ENCODE data around the gene SCUBE1. TPM values are rescaled to one million over a fixed set of nuclear protein-coding genes. Genes with fewer than 3 reads are reported as not detected.
A peak's percentile ranks its signal among the peaks of the same experiment; 100 is the strongest.

The SCUBE1 gene
- total RNA-seq, 1 donor from 2014 or later, result 0.89 TPM

GRCh38 chr22:43182118-43182517 is 161.1 kb downstream of the SCUBE1 start:
- peak; percentile 9 for DNase-seq (ENCODE audit: missing footprints)
- intact Hi-C loops (cut with DNase I), result no loop called here
- ATAC-seq, result no peak

GRCh38 chr22:43181321-43182076 is 161.7 kb downstream of the SCUBE1 start:
- DNase-seq (ENCODE audit: missing footprints), result peak; percentile 56
- no peak for ATAC-seq
- intact Hi-C loops (cut with DNase I), result no loop called here

GRCh38 chr22:43180670-43181069 is 162.5 kb downstream of the SCUBE1 start:
- DNase-seq (ENCODE audit: missing footprints), result peak; percentile 62
- ATAC-seq, result no peak
- intact Hi-C loops (cut with DNase I), result no loop called here

DNA sequence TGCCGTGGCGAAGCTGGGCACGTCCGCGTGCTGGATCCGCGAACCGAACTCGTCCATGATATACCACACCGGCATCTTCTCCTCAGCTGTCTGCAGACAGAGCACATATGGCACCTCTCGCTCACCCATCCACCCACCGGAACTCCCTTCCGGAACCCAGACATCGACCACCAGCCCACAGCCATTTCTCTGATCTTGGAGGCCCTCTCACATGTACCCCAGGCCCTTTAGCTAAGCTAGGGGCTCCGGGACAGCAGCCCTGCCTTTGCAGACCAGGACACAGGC is 163.3 kb downstream of the SCUBE1 start:
- intact Hi-C loops (cut with DNase I), result no loop called here
- DNase-seq (ENCODE audit: missing footprints) (peak; percentile 51), ATAC-seq (no peak)

- peak; percentile 20 for DNase-seq (ENCODE audit: missing footprints)
- intact Hi-C loops (cut with DNase I), result no loop called here
Measured at GRCh38 chr22:43179146-43179910, 163.8 kb downstream of the SCUBE1 start.

GRCh38 chr22:43177479-43177878 is 165.7 kb downstream of the SCUBE1 start:
- DNase-seq (ENCODE audit: missing footprints) (peak; percentile 32), ATAC-seq (no peak)
- intact Hi-C loops (cut with DNase I), result no loop called here

More at GRCh38 chr22:43179146-43179910, 163.8 kb downstream of the SCUBE1 start:
- no peak for ATAC-seq

DNA sequence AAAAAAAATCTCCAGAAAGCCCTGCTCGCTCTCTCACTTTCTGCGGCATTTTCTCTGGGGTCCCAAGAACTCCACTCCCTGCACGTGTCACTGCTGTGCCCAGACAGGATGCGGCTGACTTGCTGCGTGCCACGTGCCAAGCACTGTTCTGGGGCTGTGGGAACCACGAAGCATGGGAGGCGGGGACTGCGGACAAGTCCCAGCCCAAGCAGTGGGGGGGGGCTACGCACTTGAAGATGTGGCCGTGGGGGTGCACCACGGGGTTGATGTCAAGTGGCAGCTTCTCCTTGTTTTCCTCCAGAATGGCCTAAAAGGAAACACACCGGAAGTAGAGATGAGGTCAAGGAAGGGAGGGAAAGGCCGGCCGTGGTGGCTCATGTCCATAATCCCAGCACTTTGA is 167.1 kb downstream of the SCUBE1 start:
- peak; percentile 31 for DNase-seq (ENCODE audit: missing footprints)
- no peak for ATAC-seq
- intact Hi-C loops (cut with DNase I), result no loop called here

- DNase-seq (ENCODE audit: missing footprints) (no peak), ATAC-seq (no peak)
- intact Hi-C loops (cut with DNase I), result no loop called here
Measured at GRCh38 chr22:43174941-43175531, 168.1 kb downstream of the SCUBE1 start.

GRCh38 chr22:43173976-43174720 is 169.0 kb downstream of the SCUBE1 start:
- intact Hi-C loops (cut with DNase I), result no loop called here
- no peak for ATAC-seq
- no peak for DNase-seq (ENCODE audit: missing footprints)

DNA sequence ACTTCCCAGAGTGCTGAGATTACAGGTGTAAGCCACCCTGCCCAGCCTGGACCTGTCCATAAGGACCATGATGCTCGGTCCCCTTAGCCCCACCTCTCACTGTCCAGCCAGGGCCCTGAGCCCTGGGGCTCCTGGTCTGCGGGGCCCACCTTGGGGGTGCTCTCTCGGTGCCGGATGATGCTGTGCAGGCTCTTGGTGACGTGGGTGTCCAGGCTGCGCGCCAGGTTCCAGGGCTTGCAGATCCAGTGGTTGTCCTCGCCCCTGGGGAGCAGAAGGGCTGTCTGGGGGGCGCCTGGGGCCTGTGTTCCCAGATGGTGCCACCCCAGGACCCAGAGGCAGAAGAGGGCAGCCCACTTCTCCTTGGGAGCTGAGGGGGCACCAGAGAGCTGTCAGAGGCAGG is 169.6 kb downstream of the SCUBE1 start:
- DNase-seq (ENCODE audit: missing footprints) (no peak), ATAC-seq (no peak)
- intact Hi-C loops (cut with DNase I), result no loop called here

DNA sequence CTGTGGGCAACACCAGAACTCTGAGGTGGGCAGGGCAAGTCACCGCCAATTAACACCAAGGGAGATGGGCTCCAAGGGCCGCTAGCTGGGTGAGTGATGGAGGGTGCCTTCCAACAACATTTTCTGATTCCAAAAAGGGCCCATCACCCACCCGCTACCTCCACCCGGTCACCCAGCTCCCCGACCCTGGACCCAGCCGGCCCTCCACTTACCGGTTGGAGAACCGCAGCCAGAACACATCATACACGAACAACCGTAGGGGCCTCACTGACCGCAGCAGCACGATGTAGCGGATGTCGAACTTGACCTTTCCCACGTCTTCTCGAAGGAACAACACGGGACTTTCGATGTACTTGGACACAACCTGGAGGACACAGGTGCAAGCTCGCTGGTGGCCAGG is 171.0 kb downstream of the SCUBE1 start:
- ATAC-seq (no peak), DNase-seq (ENCODE audit: missing footprints) (no peak)
- intact Hi-C loops (cut with DNase I), result no loop called here

GRCh38 chr22:43171607-43172006 is 171.6 kb downstream of the SCUBE1 start:
- DNase-seq (ENCODE audit: missing footprints), result no peak
- no peak for ATAC-seq
- intact Hi-C loops (cut with DNase I), result no loop called here

DNA sequence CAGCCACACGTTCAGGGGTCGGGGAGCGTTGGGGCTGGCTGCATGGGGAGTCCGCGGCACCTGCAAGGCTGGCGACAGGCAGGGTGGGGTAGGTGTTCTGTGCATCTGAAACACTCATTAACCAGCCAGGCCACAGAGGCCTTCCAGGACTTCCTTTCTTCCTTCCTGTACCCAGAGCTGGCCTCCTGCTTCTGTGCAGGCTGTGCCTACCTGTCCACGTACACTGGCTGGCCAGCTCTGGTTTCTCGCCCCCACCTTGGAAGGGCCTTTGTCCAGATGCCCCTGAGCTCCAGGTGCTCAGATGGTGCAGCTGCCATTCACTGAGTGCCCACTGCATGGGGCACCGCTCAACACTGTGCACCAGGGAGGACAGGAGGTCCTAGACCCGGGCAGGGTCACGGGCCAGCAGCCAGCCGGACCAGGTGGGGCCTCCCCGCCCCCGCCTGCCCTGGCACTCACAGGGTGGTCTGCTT is 172.1 kb downstream of the SCUBE1 start:
- DNase-seq (ENCODE audit: missing footprints), result no peak
- intact Hi-C loops (cut with DNase I), result no loop called here
- no peak for ATAC-seq

GRCh38 chr22:43170131-43170480 is 173.1 kb downstream of the SCUBE1 start:
- intact Hi-C loops (cut with DNase I), result no loop called here
- no peak for ATAC-seq
- DNase-seq (ENCODE audit: missing footprints), result no peak

DNA sequence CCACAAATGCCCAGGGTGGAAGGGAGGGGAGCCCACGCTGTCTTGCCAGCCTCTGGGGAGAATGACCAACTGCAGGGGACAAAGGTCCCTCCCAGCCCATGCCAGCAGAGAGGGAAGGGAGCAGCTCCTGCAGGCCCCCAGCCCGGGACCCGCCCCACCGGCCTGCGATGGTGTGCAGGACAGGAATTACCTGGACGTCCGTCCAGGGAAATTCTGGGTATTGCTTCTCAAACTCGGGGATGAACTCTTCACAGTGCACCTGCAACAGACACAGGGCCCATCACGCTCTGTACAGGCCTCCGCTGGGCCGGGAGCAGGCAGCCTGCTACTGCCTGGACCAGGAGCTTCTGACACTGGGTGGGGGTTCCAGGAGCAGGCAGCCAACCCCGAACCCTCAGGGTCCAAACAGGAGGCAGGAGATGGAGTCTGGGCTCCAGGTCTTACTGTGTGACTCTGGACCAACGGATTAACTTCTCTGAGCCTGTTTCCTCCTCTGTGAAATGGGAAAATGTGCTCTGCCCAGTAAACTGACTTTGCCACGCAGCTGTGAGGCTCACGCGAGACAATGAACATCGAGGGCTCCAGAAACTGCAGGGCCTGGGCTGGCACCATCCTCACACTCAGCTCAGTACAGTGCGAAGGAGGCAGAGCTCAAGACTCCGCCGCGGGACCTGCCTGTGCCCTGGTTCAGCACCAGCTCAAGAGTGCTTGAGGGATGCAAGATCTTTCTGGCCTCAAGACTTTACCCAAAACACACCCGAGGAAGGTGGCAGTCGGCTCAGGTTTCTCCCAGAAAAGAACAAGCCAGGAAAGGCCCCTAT is 173.7 kb downstream of the SCUBE1 start:
- intact Hi-C loops (cut with DNase I), result no loop called here
- peak; percentile 28 for DNase-seq (ENCODE audit: missing footprints)

DNA sequence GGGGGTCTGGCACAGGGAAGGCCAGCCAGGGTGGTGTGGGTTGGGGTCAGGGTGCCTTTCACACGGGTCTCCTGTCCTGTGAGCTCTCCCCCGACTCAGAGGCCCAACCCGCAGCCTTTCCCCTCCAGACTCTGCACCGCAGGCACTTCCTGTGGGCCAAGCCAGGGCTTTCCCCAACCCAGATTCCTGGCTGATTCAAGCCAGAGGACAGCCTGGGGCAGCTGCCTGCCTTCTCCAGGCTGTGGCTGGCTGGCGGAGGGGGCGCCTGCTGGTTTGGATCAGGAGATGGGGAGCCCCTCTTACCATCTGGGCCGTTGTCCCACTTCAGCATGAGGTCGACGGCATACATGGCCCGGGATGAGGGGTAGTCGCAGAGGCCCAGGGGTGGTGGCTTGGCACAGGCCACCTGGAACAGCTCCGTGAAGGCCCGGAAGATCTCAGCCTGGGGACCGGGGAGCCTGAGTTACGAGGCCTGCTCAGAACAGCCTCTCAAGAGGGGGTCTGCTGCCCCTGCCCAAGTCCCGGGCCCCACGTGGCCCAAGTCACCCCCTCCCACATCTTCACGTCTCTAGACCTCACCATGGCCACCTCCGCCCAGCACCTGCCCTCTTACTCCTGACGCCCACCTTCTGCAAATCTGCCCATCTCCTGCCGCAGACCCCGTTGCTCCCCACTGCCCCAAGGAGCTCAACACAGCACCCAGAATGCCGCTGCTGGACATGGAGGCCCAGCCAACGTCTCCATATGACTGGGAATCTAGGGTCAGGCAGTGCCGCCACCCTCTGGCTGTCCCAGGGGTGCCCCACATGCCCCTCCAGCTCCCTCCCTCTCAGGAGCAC is 174.5 kb downstream of the SCUBE1 start:
- intact Hi-C loops (cut with DNase I), result no loop called here
- DNase-seq (ENCODE audit: missing footprints) (peak; percentile 66), ATAC-seq (no peak)

More for the DNA sequence above, 173.7 kb downstream of the SCUBE1 start:
- no peak for ATAC-seq

DNA sequence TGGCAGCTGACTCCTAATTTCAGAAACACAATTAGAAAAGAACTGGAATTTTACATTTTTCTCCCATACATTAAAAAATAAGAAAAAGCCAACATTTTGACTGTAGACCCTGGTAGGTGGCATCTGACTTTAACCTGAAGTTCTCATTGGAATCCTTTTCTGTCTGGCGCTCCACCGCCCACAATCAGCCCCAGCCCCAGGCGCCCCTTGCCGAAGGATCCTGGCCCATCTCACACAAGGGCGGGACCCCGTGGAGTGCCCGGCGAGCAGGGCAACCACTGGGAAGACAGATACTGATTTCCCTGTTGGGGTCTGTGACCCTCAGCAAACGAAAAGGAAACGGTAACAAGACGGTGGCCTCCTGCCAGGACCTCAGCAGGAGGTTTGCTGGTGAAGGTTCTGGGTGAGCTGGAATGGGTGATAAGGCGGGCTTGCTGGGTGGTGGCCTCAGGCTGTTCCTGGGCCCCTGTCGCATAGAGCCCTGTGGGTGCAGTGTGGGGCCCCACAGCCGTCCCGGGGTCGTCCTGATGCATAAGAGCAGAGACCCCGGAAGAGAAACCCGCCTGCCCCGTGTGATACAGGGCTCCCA is 176.1 kb downstream of the SCUBE1 start:
- no peak for ATAC-seq
- intact Hi-C loops (cut with DNase I), result no loop called here
- DNase-seq (ENCODE audit: missing footprints), result peak; percentile 43
